Fibroblast of the aortic adventitia (primary cell): ENCODE data around the gene HIVEP2. TPM values are rescaled to one million over a fixed set of nuclear protein-coding genes. Genes with fewer than 3 reads are reported as not detected.

Source experiments
- DNase-seq: peaks from one replicate; pipeline ENCODE4 v3.0.0-alpha.2; 2010; ENCODE audit warnings: low read depth
- H3K4me3 ChIP-seq: 2 replicates; pipeline ENCODE4 v1.5.1; 2011; ENCODE audit warnings: low read depth, mild to moderate bottlenecking, control low read depth, low read length, moderate library complexity
- total RNA-seq: library from RNA; depleted of rRNA; stranded (reverse); fragments of >200 nt; gene quantifications from 2 replicates; pipeline ENCODE4 v1.2.3, GENCODE V29; 2012; ENCODE audit warnings: low replicate concordance
- TF ChIP-seq, protein P1 (sequence below): IDR thresholded peaks from 2 replicates; pipeline ENCODE4 v1.5.1; 2011; ENCODE audit warnings: mild to moderate bottlenecking, low read length, control low read depth, inconsistent platforms; ENCODE audit not compliant: insufficient read depth

Gene HIVEP2
- total RNA-seq, 1 donor: 23.1 TPM

DNA sequence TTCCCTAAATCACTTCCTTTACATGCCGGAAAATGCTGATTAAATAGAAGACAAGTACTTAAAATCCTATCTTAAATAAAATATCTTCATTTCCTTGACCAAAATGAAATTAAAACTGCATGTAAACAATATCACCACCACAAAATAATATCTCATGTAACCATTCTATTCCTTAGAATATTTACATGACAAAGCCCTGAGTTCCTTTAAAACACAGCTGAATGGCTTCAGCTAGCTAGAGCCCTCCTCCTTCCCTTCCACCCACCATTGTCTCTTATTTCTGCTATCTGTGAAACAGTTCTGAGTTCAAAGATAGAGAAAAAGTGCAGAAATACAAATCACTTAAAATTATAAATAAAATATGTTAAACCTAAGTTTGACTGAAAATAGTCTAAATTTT is 103.1 kb downstream of the HIVEP2 start:
- no peak for DNase-seq
- H3K4me3 ChIP-seq: no peak overlapping the region
- TF ChIP-seq, protein P1, sequence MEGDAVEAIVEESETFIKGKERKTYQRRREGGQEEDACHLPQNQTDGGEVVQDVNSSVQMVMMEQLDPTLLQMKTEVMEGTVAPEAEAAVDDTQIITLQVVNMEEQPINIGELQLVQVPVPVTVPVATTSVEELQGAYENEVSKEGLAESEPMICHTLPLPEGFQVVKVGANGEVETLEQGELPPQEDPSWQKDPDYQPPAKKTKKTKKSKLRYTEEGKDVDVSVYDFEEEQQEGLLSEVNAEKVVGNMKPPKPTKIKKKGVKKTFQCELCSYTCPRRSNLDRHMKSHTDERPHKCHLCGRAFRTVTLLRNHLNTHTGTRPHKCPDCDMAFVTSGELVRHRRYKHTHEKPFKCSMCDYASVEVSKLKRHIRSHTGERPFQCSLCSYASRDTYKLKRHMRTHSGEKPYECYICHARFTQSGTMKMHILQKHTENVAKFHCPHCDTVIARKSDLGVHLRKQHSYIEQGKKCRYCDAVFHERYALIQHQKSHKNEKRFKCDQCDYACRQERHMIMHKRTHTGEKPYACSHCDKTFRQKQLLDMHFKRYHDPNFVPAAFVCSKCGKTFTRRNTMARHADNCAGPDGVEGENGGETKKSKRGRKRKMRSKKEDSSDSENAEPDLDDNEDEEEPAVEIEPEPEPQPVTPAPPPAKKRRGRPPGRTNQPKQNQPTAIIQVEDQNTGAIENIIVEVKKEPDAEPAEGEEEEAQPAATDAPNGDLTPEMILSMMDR: no peak

DNA sequence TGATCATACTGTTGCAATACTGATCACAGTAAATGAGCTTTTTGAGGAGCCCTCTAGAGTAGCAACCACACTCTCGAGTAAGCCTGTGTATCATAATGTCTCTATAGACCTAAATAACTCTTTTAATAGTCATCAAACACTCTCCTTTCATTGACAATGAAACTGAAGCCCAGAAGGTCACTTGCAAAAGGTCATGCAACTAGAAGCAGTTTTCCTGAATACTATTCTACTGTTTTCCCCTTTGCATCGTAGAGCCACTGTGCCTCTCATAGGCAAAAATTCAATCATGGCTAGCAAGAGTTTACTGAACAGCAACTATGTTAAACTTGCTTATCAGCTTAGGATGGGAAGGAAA is 105.3 kb downstream of the HIVEP2 start:
- H3K4me3 ChIP-seq: no peak overlapping the region
- no peak for DNase-seq
- TF ChIP-seq, protein P1: no peak

- H3K4me3 ChIP-seq: no peak overlapping the region
- TF ChIP-seq, protein P1: no peak
- peak; percentile 25 for DNase-seq
Measured at GRCh38 chr6:142838821-142839685, 105.9 kb downstream of the HIVEP2 start.

- TF ChIP-seq, protein P1: no peak
- no peak overlapping the region for H3K4me3 ChIP-seq
- no peak for DNase-seq
Measured at GRCh38 chr6:142835787-142836535, 109.0 kb downstream of the HIVEP2 start.

DNA sequence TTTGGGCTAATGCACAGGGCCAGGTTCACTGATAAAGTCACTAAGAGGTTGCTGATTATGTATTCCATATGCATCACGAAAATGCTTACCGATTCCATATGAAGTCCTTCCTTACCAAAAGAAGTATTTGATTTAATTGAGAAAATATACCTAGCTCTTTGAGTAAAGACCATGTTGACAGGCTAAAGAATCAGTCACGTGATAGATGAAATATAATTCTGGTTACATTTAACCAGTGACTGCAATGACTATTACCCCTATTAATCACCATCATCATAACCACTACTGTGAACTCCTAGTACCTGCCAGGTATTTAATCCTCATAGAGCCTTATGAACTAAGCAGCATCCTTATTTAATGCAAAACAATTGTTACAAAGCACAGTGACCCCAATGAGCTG is 110.1 kb downstream of the HIVEP2 start:
- TF ChIP-seq, protein P1: no peak
- no peak overlapping the region for H3K4me3 ChIP-seq
- DNase-seq: no peak

DNA sequence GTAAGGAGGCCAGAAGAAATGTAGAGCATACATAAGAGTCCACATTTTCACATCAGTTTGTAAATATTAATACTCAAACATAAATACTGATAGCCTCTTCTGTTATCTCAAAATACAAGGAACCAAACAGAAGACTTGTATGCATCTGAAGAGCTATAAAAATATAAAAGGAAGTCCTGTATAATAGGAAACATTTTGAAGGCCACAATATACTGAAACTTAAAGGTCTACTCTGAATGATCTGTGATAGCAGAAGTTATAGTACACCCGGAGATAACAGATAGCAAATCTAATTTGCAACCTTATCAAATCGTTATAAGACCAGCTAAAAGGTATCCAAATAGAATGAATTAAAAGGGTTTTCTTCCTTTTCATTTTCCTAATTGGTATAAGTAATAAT is 111.2 kb downstream of the HIVEP2 start:
- no peak overlapping the region for H3K4me3 ChIP-seq
- DNase-seq: no peak
- TF ChIP-seq, protein P1: no peak
